GM21360 (cell line): ENCODE measurements around the gene PIP5K1C.

Experiments
- ATAC-seq: cut with Tn5 transposase; IDR thresholded peaks from one replicate; pipeline ENCODE4 v1.9.1; 2021; ENCODE audit warnings: mild to moderate bottlenecking, moderate library complexity; ENCODE audit not compliant: unreplicated experiment

PIP5K1C gene

DNA sequence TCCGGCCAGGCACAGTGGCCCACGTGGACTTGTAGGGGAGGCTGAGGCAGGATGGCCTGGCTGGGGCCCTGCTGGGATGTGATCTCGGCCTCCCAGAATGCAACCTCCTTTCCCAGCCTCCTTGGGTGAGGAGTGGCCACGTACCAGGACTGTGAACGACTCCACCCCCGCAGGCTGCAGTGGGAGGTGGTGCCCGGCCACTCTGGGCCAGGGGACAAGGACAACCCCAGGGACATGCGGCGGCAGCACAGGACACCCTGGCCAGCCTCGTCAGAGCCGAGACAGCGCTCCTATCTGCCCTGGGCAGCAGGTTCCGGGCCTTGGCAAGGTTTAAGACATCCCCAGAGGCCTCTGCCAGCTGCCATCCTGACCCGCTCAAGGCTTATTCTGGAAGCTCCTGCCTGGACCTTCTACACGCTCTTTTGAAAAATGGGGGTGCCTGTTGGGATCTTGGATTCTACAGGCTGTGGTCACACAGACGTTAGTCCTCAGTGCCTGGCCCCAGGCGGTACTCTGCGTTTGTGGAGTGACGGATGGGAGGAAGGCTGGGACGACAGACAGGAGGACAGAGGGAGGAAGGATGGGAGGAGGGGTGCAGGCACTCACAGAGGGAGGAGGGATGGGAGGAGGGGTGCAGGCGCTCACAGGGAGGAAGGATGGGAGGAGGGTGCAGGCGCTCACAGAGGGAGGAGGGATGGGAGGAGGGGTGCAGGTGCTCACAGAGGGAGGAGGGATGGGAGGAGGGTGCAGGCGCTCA is 53.8 kb downstream of the PIP5K1C start:
- ATAC-seq: no peak

DNA sequence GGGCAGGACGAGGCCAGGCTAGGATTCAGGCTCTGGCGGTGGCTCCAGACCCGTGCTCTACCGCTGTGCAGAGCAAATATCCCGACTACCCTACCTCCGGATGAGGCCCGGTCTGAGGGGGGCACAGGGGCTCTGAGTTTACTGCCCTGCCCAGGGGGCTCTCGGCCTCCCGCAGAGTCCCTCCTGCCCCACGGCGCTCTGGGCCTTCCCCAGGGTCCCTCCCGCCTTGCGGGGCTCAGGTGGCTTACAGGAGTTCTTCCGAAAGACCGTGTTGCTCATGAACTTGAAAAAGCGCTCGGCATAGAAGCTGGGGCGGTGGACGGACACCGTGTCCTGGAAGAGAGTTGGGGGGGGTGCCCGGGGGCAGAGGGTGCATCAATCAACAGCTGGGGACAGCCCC is 54.5 kb downstream of the PIP5K1C start:
- no peak for ATAC-seq

DNA sequence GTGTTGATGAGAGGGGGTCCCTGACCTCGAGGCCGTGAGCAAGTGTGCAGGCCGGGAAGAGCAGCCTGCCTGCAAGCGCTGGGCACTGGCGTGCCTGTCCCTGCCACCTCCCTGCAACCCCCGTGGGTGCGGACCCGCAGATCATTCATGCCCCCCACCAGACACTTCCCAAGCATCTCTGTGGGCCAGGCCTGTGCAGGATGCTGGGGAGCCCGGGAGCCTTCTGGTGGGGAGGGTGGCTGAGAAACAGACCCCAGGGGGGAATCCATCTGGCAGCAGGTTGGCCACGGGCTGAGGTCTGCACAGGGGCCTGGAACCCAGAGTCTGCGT is 55.2 kb downstream of the PIP5K1C start:
- ATAC-seq: no peak

DNA sequence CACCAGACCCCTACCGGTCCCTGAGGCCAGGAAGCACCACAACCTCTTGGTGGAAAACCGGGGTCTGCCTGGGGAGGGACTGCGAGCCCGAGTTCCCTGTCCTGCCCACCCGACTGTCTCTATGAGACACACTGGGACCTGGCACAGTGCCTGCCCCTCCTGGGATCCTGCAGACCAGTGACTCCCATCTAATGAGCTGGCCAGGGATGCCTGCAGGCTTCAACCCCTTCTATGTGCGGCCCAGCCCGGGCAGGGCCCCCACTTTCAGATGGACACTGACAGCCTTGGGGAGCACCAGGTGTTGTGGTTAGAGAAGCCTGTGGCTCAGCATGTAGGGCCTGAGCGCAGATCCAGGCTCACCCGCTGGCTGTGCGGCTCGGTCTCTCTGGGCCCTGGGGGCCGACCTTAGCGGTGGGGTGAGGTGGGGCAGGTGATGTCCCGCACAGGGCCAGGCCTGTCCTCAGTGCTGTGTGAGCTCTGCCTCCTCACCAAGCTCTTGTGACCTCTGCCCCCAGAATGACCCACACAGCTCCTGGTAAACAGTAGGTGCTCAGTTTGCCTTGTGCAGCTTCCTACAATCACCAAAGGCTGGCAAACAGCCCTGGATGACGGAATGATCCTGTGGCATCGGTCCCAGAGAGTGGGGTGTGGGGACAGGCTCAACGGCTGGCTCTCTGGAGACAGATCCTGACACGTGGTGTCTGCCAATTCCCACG is 55.8 kb downstream of the PIP5K1C start:
- no peak for ATAC-seq

DNA sequence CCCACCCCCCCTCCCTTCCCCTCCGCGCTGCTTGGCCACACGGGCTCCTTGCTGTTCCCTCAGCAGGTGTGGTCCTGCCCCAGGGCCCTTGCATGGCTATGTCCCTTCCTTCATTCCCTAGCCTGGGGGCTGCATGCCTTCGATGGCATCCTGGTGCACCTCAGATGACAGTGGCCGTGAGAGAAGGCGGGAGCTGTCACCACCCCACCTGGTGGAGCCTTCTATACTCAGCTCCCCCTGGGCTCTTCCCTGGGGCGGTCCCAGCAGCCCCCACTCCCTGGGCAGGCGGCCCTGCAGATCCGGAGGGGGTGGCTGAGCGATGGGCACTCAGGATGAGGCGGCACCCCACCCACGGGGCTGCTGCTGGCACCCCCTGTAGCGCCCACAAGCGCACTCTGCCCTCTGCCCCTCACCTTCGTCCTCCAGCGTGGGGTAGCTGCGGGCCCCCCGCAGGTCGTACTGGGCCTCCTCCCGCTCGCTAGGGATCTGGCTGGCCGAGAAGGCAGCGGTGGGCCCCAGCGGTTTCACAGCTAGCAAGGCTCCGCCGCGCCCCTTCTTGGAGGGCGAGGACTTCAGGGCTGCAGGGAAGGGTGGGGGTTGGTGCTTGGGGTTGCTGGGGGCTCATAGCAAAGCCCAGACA is 56.5 kb downstream of the PIP5K1C start:
- no peak for ATAC-seq

DNA sequence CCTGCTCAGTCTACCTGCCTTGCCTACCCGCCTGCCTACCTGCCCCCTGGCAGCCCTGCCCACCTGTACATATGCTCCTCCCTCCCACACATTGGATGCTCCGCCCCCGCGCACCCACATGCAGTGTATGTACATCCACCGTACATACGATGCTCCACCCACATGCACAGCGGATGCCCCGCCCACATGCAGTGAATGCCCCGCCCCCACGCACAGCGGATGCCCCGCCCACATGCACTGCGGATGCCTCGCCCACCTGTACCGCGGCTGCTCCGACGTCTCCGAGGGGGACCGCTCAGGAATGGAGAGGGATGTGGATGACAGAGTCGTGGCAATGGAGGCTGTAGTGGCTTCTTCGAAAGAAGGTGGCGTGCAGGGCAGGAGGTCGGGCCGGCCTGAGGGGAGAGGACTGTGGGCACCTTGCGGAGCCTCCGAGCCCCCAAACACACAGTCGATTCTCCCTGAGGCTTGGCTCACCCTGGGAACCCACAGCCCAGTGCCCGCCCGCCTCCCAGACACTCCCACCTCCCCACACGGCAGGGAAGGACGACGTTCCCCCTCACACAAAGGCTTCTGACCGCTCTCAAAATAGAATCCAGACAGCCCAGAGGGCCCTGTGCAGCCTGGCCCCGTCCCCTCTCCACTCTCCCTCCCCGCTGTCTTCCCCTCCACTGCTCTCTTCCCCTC is 57.1 kb downstream of the PIP5K1C start:
- no peak for ATAC-seq

DNA sequence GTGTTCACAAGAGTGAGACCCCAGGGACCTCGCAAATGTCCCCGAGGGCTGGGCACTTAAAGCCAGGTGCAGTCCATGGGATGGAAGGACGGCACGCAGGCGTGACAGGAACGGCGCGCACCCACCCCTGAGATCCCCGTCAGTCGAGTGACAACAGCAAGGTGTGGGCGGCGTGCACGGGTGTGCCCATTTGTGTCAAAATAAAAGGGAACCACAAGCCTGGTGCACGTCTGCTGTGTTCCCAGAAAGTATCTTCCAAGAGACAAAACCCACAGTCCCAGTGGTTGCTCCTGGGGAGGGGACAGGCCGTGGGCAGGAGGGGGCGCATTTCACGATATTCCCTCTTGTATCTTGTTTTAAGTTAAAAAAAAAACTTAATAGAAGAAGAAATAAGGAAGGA is 58.0 kb downstream of the PIP5K1C start:
- no peak for ATAC-seq

DNA sequence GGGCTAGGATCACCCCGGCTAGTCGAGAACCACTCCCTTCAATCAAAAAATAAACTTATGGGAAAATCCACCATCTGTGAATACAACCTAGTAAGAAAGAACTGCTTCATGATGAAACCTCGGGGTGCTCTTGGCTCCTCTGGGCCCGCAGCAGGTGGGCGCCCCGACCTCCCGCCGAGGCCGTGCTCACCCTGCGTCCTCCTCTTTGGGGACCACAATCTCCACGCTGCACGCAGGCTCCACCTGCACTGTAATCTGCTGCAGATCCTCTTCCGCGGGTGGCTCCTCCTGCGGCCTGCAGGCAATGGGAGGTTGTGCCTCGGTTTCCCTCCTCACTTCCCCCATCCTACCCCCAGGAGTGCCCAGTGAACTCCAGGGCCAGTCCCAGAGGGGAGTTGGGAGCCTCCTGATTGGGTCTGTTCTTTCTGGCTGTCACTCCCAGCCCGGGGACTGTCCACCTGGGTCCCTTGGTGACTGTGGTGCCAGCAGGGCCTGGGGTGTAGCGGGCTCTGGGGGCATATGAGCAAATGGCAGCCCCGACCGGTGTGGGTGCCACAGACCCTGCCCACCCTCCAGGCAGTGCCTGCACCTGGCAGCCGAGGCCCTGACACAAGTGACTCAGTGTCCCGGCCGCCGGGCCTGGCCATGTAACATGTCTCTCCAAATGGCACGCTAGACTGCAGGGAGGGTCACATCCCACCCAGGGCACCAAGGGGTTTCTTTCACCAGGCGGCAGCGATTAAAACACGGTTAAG is 58.6 kb downstream of the PIP5K1C start:
- no peak for ATAC-seq

DNA sequence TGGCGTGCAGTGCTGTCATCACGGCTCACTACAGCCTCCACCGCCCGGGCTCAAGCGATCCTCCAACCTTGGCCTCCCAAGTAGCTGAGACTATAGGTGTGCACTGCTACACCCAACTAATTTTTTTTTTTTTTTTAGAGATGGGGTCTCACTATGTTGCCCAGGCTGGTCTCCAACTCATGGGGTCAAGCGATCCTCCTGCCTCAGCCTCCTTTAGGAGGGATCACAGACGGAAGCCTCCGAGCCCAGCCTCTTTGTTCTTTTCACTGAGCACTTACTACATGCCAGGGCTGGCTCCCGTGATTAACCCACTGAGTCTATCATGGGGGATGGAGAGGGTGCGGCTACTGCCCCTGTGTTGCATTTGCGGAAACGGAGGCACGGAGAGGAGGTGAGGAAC is 60.8 kb downstream of the PIP5K1C start:
- no peak for ATAC-seq

DNA sequence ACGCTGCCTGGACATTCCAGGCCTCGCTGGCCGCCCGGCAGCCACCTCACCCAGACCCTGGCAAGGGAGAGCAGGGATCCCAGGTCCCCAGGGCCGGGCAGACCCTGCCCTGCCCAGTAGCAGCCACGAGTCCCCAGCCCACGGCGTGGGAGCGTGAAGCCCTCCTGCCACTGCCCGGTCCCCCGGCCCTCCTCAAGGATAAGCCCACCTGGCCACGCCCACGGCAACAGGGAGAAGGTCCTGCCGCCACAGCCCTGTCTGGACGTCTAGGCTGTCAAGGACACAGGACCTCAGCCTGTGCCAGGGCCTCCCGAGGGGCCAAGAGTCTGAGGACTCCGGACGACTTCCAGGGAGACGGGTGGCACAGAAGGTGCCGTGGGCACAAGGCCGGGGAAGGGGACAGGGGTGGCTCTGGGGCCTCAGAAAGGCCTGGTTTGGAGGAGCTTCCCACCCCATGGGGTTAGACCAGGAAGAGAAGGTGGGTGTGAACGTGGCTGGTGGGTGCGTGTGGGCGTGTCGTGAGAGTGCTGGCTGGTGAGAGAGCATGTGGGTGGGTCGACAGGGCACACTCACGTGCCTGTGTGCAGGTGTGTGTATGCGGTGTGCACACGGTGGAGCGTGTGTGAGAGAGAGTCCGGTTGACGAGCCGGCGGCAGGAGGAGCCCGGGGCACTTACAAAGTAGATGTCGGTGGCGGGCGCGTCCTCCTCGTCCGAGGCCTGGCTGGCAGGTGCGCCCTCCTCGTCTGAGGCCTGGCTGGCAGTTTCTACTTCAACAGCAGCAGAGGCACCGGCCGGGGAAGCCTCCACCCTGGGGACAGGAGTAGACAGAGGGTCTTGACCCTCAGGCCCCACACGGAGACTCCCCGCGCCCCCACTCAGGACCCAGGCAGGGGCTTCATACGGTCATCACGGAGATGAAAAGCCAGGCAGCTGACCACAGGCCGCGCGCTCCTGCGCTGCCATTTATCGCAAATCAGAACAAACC is 61.8 kb downstream of the PIP5K1C start:
- no peak for ATAC-seq

DNA sequence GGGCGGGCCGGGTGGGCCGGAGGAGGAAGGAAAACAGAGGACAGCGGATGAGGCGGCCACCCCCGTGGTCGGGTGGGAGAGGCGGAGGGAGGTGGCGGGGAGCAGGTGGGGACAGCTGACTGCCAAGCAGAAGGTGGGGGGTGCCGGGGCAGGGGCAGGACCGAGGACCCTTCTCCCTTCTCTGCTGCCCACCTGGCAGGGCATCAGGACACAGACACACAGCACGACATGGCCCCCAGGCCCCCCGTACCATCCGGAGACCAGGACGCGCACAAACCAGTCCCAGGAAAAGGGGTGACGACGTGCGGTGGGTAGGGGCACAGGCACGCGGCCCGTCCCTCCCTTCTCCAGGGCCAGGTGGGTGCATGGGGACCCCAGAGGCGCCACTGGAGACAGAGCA is 62.6 kb downstream of the PIP5K1C start:
- ATAC-seq: no peak

DNA sequence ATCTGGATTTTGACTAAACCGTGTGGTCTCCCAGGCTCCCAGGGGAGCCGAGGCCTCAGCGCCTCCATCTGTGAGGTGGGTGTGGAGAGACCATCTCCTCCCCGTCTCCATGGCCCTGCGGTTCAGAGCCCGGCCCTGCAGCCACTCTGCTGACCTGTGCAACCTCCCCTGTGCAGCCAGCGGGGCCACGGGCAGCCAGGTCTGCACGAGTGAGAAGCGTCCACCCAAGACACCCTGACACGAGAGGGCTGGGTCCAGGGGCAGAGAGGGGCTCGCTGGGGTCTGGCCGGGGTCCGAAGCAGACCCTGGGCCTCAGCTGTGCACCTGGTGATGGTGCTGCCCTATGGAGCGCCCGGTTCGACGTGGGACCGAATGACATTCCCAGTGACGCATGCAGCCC is 63.3 kb downstream of the PIP5K1C start:
- ATAC-seq: no peak

DNA sequence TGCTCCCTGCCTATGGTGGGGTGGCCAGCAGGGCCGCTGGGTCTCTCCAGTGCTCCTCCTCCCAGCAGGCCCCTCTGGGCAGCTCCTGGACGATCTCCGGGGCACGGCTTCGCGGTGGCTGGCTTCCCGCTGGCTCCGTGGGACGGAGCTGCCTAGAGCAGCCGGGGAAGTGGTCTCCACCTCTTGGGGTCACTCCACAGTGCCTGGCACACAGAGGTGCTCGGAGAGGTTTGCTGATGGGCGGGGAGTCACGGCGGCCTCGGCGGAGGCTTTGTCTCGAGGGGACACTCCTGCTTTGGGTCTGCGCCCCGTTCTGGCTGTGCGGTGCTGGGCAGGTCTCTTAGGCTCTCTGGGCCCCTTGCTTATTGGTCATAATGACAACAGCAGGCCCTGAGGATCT is 63.8 kb downstream of the PIP5K1C start:
- no peak for ATAC-seq

DNA sequence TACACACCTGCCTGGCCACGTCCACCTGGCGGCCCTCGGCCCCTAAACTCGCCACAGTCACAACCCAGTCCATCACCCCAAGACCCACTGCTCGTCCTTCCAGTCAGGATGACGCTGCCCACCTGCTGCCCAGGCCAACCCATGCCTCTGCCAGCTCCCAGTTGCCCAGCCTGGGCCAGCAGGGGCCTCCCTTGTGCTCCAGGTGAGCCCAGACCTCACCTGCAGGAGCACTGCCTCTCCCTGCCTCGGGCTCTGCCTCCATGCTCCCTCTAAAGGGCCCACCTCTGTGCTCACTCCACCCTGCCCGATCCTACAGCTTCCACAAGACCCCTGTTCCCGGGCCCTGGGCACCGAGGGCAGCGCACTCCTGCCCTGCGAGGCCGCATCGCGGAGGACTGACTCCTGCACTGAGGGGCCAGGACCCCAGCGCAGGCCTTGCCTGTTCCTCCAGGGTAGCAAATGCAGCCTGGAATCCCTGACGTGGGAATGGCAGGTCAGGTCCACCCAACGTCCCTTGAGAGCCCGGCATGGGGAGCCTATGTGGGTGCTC is 65.7 kb downstream of the PIP5K1C start:
- ATAC-seq: no peak

DNA sequence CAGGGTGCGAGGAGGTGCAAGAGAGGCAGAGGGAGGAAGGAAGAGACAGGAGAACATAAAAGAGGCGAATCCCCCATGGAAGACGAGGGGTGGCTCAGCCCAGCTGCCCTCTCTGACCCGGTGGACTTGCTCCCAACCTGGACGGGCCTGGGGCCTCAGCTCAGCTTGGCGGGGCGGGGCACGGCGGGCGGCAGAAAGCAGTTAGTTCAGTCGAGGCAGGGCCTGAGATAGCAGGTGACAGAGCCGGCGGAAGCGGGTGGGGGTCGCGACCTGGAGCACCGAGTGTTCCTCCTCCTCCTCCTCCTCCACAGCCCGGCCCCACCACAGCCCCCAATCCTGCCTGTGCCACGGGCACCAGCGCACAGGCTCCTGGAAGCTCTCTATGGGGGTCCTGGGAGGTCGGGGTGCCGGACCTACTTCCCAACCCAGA is 66.7 kb downstream of the PIP5K1C start:
- no peak for ATAC-seq

DNA sequence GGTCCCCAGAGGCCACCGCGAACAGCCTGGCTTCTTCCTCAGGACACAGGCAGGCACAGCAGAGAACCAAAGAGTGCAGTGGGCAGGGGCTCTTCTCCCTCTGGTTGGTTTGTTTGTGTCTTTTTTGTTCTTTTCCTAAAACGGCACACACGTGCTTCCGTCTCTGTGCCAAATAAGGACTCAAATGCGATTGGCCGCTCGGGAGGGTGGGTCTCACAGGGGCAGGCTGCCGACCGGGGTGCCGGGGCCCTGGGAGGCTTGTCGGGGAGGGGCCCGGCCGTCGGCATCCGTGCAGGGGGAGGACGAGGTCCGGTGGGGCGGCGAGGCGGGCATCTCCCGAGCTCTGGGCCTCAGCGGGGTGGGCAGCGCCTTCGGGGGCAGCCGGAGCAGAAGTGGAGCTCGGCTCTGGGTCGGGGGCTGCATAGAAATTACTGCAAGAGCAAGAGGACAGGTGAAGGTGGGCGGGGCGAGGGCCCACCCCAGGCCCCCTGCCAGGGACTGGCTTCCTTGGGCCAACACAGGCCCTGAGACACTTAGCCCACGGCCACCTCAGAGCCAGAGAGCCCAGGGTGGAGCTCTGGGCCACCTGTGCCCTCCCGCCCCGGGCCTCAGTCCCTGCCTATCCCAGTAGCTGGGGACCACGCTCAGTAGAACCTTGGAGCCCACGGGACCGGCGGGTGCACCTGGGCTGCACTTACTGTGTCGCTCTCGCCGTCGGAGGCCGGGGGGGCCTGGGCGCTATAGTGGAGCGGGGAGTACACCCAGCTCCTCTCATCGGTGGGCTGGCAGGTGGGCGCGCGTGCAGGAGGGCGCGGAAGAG is 67.3 kb downstream of the PIP5K1C start:
- ATAC-seq: no peak

DNA sequence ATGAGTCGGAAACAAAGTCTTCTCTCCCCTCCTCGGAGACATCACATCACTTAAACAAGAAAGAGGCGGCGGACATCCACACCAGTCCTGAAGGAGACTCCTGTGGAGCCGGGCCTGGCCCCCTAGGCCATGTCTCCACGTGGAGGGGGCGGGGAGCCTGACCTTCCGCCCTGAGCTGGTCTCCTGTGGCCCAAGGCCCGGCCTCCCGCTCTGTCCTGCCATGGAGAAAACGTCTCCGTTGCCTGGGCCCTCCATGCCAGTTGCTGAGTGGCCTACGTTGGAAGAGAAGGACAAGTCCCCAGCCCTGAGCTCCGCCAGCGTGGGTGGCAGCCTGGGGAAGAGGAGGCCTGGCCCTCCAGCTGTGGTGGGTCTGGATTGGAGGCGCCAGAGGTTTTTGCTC is 68.2 kb downstream of the PIP5K1C start:
- no peak for ATAC-seq

DNA sequence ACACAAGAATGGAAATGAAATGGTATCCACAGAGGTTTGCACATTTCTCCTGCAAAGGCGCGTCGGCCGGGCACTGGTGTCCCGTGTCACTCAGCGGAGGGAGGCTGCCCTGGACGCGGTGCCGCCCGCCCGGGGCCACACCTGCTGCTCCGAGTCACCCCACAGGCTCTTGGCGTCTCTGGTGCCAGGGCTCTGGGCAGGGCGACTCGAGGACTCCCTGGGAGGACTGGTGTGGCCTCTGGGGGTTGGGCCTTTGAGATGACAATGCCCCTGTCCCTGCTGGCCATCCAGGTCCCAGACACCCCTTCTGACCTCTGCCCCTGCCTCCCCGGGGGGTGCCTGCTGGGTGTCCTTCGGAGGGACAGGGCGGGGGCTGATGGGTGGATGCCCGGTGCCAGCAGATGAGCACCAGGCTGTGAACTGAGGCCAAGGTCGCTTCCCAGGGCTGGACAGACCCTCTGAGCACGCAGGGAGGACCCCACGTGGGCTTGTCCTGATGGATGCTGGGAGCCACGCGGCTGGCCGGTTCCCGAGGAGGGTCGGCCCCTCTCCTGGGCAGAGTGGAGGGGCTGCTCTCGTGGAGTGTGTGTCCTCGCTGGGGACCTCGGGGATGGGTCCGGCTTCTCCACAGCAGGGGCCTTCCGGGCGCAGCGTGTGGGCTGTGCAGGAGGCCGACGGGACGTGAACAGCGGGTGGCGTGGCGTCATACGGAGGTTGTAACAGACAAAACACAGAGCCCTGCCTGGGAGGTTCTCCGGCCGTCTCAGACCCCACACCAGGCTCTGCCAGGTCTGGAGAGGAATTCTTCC is 69.0 kb downstream of the PIP5K1C start:
- no peak for ATAC-seq
